Upper lobe of left lung (tissue), 4 donors: ENCODE data around the gene PTGS2.

Experiments used
- CTCF ChIP-seq, 6 experiments: fragments of 450-650 bp in 4 of 6; fragments of 200-600 bp in 2 of 6; sonication (generic) in 2 of 6; IDR thresholded peaks; one replicate each; pipeline ENCODE4 v1.5.1; 2016 to 2019; ENCODE audit warnings: antibody characterized with exemption in 6 of 6
- EP300 ChIP-seq, 4 donors: sonication (generic); formaldehyde crosslinking; IDR thresholded peaks; one replicate each; pipeline ENCODE4 v1.5.1; 2017; ENCODE audit warnings: antibody characterized with exemption in 4 of 4, control low read depth in 2 of 4
- POLR2A ChIP-seq, 4 donors: fragments of 450-650 bp; IDR thresholded peaks; one replicate each; pipeline ENCODE4 v1.5.1; 2016 to 2017; ENCODE audit warnings: antibody characterized with exemption in 4 of 4, mild to moderate bottlenecking in 2 of 4
- POLR2AphosphoS5 ChIP-seq, 2 donors: sonication (generic); formaldehyde crosslinking; IDR thresholded peaks; one replicate each; pipeline ENCODE4 v1.5.1; 2017; ENCODE audit warnings: antibody characterized with exemption in 2 of 2

- TF ChIP-seq POLR2A (IDR thresholded peaks at IDR 0.05) = no peak
- TF ChIP-seq POLR2AphosphoS5 (IDR thresholded peaks at IDR 0.05) = no peak
- peak in 1 of 6 experiments; percentile 30 for TF ChIP-seq CTCF (IDR thresholded peaks at IDR 0.05)
- TF ChIP-seq EP300 (IDR thresholded peaks at IDR 0.05) = no peak
Measured at GRCh38 chr1:186682736-186683135, 2.5 kb upstream of the PTGS2 start.
